Activated CD4-positive, alpha-beta T cell treated with anti-CD3 and anti-CD28 coated beads, Interleukin-2, amount 50 U/mL, for 4 hours (primary cell): Measurements from ENCODE around the gene GNMT.
"Not testable (repeated sequence)": the region's sequence is repeated elsewhere in the genome, so short reads cannot be mapped to it uniquely, and the experiment has no call there.

Source experiments
- DNase-seq, 2 experiments: peaks; one replicate each; pipeline ENCODE4 v3.0.0-alpha.2; 2020

Gene GNMT

DNA sequence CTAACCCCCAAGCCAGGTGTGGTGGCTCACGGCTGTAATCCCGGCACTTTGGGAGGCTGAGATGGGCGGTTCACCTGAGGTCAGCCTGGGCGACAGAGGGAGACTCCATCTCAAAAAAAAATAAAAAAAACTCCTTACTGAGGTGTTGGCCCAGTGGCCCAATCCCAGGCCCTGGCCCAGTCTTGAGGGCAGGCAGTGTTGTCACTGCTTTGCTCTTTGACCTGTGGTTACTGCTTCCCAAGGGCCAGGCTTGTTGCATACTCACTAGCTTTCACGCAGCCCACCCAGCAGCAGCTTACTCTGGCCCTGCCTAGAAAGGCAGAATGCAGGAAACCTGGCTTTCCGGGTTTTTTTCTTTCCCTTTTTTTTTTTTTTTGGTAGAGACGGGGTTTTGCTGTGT lies 18.1 kb upstream of the GNMT start:
- DNase-seq = no peak

DNA sequence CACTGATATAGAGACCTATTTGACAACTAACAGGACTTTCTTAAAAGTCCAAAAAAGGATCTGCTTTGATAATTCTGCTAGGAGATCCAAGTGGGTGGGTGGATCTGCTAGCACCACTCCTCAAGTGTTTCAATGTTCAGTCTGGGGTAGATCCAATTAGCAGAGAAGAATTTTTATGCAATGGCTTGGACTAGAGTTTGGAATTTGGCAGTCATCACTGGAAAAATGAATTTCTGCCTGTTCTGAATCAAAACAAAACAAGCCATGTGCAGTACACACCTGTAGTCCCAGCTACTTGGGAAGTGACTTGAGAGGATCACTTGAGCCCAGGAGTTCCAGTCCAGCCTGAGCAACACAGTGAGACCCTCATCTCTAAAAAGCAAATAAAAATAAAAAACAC lies 12.6 kb upstream of the GNMT start:
- no peak for DNase-seq

DNA sequence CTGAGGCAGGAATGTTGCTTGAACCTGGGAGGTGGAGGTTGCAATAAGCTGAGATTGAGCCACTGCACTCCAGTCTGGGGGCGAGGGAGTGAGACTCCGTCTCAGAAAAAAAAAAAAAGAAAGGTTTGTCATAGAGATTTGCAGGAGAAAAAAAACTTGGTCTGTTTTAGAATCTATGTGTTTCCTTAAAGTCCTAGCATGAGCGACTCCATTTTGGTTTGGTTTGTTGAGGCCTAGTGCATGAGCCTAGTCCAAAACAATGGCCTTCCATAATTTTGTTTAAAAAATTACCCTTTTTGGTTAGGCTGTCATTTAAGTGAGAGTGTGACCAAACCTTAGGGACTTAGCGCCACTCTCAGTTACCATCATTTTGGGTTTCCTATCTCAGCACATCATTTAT lies 8.2 kb upstream of the GNMT start:
- no peak for DNase-seq

DNA sequence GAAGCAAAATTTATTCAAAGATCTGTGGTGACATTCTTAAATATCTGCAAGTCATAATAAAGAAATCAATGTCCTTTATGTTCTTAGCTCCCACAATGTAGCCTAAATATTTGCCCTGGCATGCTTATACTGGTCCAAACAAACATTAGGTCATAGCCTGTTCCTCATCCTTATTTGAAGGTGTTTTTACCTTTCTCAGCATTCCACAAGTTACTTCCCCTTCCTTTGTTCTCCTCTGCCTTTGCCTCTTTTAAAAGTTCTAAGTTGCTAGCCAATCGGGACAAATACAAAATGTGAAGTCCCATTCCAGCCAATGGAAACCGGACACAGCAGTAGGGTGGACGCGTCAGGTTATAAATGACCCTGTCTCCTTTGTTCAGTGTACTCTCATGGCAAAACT lies 6.1 kb upstream of the GNMT start:
- DNase-seq = not testable (repeated sequence)

DNA sequence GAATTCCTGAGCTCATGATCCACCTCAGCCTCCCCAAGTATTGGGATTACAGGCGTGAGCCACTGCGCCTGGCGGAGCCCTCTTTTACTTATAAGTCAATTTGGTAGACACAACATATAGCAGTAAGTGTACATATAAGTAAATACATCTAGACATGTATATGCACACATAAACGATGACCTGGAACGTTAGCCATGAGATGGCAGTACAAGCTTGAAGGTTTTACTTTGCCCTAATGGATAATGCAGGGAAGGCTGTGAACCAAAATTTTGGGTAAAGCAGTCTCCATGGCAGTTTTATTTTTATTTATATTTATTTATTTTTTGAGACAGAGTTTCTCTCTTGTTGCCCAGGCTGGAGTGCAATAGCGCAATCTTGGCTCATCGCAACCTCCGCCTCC lies 2.4 kb upstream of the GNMT start:
- DNase-seq = no peak

DNA sequence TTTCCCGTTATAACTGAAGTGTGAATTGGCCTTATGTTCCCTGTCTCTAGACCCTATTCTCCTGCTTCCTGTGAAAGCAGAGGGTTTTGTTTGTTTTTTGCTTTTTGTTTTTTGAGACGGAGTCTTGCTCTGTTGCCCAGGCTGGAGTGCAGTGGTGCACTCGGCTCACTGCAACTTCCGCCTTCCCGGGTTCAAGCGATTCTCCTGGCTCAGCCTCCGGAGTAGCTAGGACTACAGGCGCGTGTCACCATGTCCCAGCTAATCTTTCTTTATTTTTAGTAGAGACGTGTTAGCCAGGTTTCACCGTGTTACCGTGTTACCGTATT lies 674 bp upstream of the GNMT start:
- no peak for DNase-seq

DNA sequence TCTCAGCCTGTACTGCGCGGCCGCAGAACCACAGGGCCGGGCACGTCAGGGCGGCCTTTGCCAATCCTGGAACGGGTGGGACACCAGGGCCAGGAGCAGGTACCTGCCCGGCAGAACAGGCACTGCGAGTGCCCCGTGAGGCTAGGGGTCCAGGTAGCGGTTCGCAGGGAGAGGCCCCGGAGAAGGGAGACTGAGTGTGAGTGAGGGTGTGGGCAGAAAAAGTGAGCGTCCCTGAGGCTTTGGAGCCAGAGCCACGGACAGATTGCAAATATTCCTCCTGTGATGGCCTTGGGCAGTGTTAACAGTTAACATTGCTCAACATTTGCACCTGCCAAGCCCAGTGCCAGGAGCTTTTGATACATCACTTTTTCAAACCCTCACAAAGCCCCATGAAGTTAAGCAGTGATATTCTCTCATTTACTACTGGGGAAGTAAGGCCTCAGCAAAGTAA lies 491 bp downstream of the GNMT start:
- DNase-seq = no peak

DNA sequence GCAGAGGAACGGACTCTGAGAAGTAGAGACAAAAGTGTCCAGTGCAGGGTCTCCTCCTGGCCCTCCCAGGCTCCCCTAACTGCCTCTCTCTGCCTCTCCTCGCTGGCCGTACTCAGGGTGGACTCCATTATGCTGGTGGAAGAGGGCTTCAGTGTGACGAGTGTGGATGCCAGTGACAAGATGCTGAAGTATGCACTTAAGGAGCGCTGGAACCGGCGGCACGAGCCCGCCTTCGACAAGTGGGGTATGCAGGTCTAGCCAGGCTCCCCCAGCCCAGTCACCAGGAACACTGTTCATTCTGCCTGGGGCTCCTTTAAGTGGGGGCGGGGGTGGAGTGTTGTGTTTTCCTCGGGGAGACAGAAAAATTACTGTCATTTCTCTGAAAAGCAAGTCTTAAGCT lies 1.5 kb downstream of the GNMT start:
- no peak for DNase-seq

DNA sequence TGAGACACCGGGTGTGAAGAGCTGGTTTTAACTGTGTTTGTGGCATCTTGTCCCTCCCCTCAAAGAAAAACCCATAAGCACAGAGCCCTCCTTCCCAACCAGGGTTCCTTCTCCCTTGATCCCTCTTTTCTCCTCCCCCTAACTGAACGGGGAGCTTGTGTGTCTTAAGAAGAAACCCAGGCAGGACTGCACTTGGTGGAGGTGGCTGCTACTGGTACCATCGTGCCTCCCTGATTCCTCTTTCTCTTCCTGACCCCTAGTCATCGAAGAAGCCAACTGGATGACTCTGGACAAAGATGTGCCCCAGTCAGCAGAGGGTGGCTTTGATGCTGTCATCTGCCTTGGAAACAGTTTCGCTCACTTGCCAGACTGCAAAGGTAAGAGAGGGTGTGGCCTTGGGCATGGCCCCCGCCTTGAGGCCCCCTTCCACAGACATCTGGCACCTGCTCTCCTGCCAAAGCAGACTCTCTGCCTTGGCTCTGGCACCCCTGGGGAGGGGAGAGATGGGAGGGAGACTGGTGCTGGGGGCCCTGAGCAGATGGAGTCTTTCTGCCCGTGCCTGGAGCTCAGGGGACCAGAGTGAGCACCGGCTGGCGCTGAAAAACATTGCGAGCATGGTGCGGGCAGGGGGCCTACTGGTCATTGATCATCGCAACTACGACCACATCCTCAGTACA lies 2.1 kb downstream of the GNMT start:
- DNase-seq = no peak

DNA sequence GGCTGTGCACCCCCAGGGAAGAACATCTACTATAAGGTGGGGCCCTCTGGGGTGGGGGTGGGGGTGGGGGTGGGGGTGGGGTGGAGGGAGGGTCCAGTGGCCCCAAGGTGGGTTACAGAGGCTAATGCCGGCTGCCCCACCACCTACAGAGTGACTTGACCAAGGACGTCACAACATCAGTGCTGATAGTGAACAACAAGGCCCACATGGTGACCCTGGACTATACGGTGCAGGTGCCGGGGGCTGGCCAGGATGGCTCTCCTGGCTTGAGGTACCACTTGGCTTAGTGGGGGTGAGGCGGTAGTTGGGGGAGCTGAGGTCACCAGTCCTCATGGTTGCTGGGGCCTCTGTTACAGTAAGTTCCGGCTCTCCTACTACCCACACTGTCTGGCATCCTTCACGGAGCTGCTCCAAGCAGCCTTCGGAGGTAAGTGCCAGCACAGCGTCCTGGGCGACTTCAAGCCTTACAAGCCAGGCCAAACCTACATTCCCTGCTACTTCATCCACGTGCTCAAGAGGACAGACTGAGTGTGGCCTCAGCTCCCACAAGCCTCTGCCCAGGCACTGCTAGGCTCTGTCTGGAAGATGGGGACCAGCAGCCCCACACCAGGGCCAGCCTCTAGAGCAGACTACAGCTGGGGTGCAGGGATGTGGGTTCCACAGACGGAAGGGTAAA lies 2.8 kb downstream of the GNMT start:
- no peak for DNase-seq

DNA sequence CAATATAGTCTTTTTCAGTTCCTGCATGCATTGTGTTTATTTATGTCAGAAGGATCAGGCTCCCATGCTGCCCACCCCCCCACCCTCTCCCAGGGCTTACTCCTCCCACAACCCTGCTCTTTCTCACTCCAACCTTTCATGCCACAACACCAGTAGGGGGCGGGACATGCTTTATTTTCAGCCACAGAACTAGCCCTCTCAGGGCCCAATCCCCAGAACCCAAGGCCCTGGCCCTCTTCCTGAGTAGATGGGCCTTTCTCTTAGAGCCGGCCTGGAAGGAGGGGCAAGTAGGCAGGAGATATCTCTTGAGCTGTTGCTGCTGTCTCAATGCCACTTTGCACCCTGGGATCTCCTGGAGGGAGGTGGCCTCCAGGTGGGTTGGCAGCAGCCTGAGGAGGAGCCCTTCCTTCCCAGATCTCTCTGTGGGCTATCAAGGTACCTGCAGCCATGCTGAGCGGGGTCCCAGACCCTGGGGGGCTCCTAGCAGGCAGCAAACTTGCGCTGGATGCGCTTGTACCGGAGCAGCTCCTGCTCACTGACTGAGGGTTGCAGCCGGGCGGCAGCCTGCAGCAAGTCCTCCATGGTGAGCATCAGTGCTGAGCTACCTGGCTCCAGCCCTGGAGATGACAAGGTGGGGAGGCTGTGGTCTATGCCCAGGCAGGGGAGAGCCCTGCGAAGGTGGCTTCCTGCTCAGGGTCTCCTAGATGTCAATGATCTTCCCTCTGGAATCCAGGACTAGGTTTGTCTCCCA lies 3.5 kb downstream of the GNMT start:
- peak; percentile 25 to 31 for DNase-seq

DNA sequence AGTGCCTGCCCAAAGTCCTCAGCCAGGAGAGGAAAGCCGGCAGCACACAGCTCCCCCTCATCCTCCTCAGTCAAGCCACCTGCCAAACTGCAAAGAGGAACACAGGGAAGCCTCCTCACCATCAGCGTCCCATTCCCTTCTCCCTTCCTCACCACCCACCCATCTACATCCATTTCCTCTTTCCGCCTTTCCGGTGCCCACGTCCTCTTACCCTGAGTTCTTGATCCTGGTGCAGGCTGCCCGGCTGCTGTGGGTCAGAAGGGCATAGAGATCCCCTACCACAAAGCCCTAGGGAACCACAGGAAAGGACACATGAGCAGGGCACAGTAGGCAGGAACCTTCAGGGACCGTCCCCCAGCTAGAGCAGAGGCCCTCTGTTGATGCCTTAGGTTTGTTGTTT lies 6.0 kb downstream of the GNMT start:
- DNase-seq = no peak

DNA sequence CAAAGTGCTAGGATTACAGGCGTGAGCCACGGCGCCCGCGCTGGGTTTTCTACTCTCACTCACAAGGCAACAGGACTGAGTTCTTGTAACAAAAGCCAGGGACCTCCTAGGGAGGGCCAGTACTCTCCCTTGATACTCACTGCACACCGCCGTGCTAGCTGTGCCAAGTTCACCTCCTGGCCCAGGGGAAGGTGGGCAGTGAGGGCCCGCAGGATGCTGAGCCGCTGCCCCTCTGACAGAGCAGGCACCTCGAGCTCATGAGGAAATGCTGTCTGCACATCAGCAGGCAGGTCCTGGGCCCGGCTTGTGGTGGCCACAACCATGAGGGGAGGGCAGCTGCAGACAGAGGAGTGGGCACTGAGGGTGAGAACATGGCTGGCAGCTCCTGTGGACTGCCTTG lies 6.7 kb downstream of the GNMT start:
- DNase-seq = no peak

DNA sequence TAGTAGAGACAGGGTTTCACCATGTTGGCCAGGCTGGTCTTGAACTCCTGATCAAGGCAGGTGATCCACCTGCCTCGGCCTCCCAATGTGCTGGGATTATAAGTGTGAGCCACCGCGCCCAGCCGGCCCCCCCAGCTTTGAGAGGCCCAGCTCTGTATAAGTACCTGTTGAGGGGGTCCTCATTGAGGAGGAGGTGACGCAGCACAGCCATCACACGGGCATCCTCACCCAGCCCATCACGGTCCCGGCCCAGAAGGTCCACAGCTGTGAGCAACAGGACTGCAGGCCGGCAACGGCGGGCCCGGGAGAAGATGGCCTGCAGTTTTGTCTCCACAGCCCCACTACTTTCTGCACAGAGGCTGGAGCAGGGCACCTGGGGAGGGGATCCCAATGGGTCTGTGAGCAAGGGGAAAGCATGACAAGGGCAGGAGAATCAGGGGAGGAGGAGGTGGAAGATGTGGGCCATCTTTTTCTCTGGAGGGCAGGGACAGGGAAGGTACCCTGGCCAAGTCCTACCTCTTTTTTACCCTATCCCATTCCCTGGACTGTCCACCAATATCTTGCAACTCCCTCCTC lies 7.7 kb downstream of the GNMT start:
- no peak for DNase-seq

DNA sequence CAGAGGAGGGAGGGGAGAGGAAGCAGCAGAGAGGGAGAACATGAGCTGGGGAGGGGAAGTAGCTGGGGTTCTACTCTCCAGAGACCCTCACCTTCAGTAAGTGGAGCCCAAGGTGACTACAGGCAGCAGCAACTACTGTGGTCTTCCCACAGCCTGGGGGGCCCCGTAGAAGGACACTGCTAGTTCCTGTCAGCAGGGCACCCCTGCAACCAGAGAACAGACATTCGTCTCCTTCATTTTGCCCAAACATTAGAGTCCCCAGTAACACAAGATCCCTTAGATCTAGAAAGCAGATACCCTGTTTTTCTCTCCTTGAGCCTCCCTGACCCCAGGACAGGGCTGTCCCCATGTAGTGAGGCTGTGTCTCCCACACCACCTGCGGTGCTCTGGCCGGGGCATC lies 8.2 kb downstream of the GNMT start:
- no peak for DNase-seq

DNA sequence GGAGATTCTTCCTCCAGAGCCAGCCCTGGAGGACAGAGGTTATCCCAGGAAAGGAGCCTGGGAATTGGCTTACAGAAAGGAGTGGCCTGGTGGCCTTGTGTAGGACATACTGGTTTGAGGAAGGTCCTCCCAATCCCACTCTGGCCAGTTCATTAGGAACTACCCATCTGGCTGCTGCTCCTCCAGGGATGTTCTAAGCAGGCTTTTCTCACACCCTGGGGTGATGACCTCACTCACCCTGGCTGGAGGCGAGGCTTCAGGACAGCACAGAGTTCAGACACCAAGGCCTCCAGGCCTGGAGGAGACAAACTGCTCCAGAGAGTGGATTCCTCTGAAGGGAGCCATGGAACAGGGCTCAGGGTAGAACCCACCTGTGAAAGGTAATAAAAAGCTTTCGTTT lies 8.9 kb downstream of the GNMT start:
- no peak for DNase-seq

DNA sequence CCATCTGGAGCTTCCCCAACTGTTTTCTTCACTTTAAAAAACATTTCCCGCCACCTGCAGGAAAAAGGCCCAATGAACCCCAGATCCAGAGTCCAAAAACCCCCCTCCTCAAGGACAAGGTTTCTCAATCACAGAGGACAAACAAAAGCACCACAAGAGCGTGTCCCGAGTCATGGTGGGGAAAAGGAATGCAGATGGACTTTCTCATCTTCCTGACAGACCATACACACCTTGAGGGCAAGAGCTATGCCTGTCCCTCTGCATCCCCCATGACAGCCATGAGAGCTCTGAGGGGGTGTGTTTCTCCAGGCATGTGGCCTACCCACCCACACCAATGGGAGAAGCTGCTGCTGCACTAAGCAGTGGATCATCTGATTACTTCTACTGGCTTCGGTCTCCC lies 9.4 kb downstream of the GNMT start:
- DNase-seq = no peak

DNA sequence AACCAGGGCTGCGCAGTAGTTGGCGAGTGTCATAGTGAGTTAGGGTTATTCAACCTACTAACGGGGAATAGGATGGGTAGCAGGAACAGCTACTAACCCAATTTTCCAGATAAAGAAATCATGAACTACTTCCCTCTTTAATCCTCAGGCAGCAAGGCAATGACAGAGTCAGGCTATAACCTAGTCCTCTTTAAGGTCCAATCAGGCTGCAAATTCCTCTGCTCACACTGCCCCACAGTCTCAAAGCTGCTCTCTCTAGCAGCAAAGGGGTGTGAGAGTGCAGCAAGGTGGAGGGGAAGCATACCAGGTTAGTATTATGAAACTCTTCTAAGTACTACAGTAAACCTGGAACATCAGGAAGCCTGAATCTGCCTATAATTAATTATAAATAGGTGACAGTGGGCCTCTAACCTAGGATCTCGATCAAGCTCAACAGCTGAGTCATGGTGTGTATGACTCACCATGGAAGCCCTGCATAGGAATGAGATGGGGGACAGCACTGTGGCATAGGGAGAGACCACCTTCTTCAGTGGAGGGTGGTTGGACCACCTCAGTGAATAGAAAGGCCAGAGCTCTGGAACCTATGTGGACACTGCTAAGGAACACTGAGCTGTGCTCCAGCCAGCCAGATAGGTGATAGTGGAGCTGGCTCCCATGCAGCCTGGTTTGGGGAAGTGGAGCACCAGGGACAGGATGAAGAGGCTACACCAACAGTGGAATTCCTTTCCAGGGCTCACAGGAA lies 10.5 kb downstream of the GNMT start:
- DNase-seq = no peak

DNA sequence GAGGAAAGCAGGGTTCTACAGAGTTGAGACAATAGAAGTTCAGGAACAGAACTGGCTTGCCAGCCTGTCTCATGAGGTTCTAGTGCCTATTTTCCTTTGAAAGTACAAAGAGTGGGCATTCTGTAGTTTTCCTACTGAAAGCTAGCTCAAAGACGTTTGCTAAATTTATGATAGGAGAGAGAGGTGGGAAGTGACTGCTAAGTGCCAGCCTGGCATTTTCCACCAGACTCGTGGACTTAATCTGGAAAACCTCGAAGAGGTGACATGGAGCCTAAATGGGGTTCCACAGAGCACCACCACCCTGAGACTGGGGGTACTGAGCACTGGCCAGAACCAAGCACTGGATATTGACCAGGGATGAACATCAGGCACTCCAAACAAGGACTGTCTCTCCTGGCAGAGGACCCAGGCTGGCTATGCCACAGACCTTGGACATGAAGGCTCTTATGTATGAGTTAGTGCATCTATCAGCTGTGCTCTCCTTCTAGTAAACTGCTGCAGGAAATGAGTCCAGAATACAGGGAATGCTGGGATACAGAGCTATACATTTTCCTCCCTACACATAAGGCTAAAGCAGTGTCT lies 11.3 kb downstream of the GNMT start:
- DNase-seq = no peak

DNA sequence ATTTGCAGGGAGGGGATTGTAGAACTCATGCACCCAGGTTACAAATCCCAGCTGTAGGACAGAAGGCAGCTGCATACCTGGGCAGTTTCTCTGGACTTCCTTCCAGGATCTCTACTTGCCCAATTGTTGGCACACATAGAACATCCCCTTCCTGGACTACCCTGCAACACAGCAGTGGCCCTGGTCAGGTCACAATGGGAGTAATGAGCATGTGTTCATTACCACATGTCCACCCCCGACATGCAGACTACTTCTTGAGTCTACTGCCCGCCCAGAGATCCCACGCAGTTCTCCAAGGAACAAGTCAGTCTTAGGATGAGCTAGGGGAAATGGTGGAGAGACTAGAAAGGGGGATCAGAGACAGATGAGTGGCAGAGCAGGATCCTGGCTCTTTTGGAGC lies 13.4 kb downstream of the GNMT start:
- no peak for DNase-seq

DNA sequence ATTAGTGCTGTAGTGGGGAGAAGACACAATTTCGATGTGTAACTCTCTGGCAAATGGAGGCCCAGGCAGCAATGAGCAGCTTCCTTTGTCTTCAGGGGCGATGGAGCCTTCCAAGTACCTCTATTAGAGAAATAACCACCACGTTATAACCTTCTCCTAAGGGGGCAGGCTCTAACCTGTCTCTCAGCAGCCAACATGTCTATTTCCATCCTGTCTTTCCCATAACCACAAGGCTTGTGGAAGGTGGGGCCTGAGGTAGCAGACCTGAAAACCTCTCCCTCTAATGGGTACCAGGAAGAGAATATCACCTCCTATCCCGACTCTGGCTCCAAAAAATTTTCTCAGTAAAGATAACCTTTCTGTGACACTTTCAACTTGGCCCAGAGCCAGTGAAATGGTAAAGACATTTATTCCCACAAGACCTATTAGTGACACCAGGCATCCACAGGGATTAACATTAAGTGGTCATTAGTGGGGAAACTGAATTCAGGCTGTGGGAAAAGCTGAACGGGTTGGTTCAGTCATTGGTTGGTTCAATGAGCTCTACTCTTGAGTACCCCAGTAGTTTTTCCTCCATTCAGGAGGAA lies 14.5 kb downstream of the GNMT start:
- DNase-seq = no peak

DNA sequence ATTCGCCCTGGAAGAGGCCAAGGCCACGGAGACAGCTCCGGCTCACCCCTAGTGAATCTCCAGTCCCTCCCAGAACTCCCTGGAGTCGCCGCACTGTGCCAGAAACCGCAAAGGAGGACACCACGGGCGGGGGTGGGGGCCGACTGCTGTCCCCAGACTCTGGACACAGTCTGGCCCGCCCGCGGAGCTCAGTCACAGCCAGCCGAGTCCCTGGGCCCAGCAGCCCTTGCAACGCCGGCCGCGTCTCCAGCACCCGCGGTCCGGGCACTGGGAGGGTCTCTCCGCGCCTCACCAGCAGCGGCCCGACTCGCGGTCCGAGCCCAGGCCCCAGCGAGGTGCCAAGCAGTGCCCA lies 17.9 kb downstream of the GNMT start:
- no peak for DNase-seq
